NB4 (cell line): ENCODE results near the gene PLCH2.

ENCODE experiments used
- MYC ChIP-seq: IDR thresholded peaks from 2 replicates; pipeline ENCODE4 v1.6.1; 2011; ENCODE audit warnings: low read depth, low read length
- POLR2A ChIP-seq: IDR thresholded peaks from 2 replicates; pipeline ENCODE4 v1.6.1; 2011; ENCODE audit warnings: mild to moderate bottlenecking; ENCODE audit not compliant: insufficient read length; ENCODE audit errors: extremely low read depth
- TF ChIP-seq, protein P1 (sequence below): IDR thresholded peaks from one replicate; pipeline ENCODE4 v1.5.1; 2012; ENCODE audit warnings: low read depth, low read length

GRCh38 chr1:2449636-2450454, 26.2 kb upstream of the PLCH2 start:
- TF ChIP-seq, protein P1, sequence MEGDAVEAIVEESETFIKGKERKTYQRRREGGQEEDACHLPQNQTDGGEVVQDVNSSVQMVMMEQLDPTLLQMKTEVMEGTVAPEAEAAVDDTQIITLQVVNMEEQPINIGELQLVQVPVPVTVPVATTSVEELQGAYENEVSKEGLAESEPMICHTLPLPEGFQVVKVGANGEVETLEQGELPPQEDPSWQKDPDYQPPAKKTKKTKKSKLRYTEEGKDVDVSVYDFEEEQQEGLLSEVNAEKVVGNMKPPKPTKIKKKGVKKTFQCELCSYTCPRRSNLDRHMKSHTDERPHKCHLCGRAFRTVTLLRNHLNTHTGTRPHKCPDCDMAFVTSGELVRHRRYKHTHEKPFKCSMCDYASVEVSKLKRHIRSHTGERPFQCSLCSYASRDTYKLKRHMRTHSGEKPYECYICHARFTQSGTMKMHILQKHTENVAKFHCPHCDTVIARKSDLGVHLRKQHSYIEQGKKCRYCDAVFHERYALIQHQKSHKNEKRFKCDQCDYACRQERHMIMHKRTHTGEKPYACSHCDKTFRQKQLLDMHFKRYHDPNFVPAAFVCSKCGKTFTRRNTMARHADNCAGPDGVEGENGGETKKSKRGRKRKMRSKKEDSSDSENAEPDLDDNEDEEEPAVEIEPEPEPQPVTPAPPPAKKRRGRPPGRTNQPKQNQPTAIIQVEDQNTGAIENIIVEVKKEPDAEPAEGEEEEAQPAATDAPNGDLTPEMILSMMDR = no peak
- TF ChIP-seq MYC (no peak), POLR2A (no peak)
